Prostate gland (tissue), 2 donors: ENCODE data around the gene ACACA.

Experiments
- POLR2A ChIP-seq: fragments of 450-650 bp; IDR thresholded peaks from one replicate; pipeline ENCODE4 v1.6.1; 2016; ENCODE audit warnings: antibody characterized with exemption, mild to moderate bottlenecking
- POLR2AphosphoS5 ChIP-seq: sonication (generic); formaldehyde crosslinking; IDR thresholded peaks from one replicate; pipeline ENCODE4 v1.6.1; 2017; ENCODE audit warnings: antibody characterized with exemption
- TF ChIP-seq, protein P1 (sequence below), 4 experiments: fragments of 200-600 bp in 2 of 4; fragments of 450-650 bp in 2 of 4; sonication (generic) in 2 of 4; IDR thresholded peaks; 1 replicate in 3 of 4; 2 replicates in 1 of 4; pipeline ENCODE4 v1.5.1; 2016 to 2019; ENCODE audit warnings: antibody characterized with exemption in 4 of 4, mild to moderate bottlenecking in 2 of 4, moderate library complexity in 2 of 4

DNA sequence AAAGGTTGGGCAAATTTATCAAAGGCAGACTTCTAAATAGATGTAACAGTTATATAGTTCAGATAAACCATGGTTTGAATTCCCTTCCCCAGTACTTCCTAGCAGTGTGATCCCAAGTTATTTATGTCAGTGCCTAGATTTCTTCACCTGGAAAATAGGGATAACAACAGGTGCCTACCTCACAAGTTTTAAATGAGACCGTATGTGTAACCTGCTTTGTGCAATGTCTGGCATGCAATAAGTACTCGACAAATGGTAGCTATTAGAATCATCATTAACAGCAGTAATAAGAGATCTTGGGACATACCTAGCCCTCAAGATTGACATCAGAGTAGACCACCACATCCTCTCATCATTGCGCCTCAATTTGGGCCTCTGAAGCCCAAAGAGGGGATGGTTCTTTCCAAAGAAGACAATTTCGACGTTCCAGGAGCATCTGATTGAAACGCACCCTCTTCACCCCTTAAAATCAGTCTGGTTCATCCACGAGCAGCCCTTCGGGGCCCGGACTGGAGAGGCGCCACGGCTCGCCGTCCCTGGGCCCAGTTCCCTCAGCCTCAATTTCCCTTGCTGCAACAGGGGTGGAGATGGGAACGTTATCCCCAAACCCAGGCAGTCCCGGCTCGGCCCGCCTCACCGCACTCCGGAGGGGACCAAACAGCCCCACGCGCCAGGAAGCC lies 541 bp downstream of the ACACA start:
- TF ChIP-seq, protein P1, sequence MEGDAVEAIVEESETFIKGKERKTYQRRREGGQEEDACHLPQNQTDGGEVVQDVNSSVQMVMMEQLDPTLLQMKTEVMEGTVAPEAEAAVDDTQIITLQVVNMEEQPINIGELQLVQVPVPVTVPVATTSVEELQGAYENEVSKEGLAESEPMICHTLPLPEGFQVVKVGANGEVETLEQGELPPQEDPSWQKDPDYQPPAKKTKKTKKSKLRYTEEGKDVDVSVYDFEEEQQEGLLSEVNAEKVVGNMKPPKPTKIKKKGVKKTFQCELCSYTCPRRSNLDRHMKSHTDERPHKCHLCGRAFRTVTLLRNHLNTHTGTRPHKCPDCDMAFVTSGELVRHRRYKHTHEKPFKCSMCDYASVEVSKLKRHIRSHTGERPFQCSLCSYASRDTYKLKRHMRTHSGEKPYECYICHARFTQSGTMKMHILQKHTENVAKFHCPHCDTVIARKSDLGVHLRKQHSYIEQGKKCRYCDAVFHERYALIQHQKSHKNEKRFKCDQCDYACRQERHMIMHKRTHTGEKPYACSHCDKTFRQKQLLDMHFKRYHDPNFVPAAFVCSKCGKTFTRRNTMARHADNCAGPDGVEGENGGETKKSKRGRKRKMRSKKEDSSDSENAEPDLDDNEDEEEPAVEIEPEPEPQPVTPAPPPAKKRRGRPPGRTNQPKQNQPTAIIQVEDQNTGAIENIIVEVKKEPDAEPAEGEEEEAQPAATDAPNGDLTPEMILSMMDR (IDR thresholded peaks at IDR 0.05), result no peak
- TF ChIP-seq POLR2A, result no peak
- TF ChIP-seq POLR2AphosphoS5, result no peak
